Retinal pigment epithelial cell (primary cell): ENCODE results near the gene TCF12.

Source experiments
- DNase-seq: peaks from one replicate; pipeline ENCODE4 v3.0.0-alpha.2; 2010; ENCODE audit warnings: low read depth
- H3K4me3 ChIP-seq: 2 replicates; pipeline ENCODE4 v1.5.1; 2011; ENCODE audit warnings: mild to moderate bottlenecking, low read length, control low read depth, moderate library complexity
- CTCF ChIP-seq: conservative IDR thresholded peaks from 2 replicates; pipeline ENCODE4 v1.5.1; 2011; ENCODE audit warnings: low read depth, low read length, control low read depth, inconsistent platforms

The TCF12 gene

GRCh38 chr15:57217778-57218598 is 299.5 kb downstream of the TCF12 start:
- no peak overlapping the region for H3K4me3 ChIP-seq
- no peak for TF ChIP-seq CTCF
- DNase-seq: no peak

- TF ChIP-seq CTCF: no peak
- no peak overlapping the region for H3K4me3 ChIP-seq
- DNase-seq: no peak
Observed at GRCh38 chr15:57218826-57219576, 300.6 kb downstream of the TCF12 start.

DNA sequence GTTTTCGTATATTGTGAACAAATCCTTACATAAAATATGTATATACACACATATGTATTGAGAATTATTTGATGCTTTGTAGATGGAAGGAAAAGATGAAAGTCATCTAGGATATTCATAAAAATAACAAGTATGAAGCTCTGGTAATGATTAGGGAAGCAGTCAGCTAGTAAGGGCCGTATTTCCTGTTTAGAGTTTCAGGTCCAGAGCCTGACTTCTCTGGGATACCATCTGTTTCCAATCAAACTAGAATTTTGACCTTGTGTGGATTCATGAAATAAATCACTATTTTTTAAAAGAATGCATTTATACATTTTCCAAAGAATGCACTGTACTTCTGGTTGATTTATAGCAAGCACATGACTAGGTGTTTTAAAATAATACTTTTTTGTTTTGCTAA is 301.8 kb downstream of the TCF12 start:
- no peak for DNase-seq
- no peak overlapping the region for H3K4me3 ChIP-seq
- no peak for TF ChIP-seq CTCF

DNA sequence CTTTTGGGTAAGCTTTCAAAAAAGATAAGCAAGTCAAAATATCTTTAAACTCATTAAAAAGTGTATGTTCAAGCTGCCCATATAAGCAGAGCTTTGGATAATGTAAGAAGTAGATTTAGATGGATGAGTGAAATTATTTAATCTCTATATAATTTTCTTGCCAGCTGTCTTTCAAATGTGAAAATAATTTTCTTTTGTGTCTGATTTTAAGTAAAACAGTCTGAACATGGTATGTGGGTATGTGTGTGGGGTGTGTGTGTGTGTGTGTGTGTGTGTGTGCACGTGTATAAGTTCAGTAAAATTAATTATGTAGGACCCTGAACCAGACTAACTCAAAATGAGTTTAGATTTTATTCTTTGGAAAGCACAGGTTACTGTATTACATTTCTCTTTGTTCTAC is 302.7 kb downstream of the TCF12 start:
- no peak for DNase-seq
- H3K4me3 ChIP-seq: no peak overlapping the region
- TF ChIP-seq CTCF: no peak

GRCh38 chr15:57223345-57223744 is 304.9 kb downstream of the TCF12 start:
- no peak for DNase-seq
- H3K4me3 ChIP-seq: no peak overlapping the region
- no peak for TF ChIP-seq CTCF

DNA sequence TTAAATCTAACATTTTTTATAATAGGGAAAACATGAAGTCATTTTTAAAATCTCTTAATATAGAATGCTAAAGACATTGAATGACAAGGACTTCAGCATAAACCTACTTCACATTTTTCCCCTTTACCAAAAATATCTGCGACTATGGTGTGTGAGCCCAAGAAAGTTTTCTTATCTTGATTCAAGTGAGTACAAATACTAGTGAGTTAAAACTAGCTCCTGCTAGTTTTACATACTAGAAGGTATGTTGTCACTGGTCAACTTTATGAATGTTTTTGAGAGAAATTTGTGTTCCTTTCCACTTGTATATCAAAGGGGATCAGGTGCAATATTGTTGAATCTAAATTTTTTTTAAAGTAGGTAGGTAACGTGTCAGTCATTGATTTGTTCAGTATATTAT is 305.4 kb downstream of the TCF12 start:
- TF ChIP-seq CTCF: no peak
- no peak for DNase-seq
- no peak overlapping the region for H3K4me3 ChIP-seq

DNA sequence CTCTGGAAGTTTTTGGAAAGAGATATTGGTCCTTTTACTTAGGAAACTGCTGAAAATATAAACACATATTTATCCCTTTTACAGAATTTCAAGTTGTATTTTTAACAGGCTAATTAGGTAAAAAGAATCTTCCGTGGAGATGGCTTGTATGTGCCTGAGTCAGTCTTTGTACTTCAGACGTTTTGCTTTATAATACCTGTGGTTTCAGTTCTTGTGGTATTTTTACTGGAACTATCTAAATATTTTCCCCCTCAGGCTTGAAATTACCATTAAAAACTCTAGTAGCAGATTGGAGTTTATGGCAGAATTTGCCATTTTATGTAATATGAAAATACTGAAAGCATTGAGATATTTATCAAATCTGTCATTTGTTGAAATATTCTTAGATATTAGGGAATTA is 306.2 kb downstream of the TCF12 start:
- no peak for TF ChIP-seq CTCF
- H3K4me3 ChIP-seq: no peak overlapping the region
- DNase-seq: no peak
